Activated CD8-positive, alpha-beta memory T cell treated with anti-CD3 and anti-CD28 coated beads for 48 hours (primary cell): ENCODE data around the gene KLHL29.

Source experiments
- DNase-seq, 3 experiments: peaks; one replicate each; pipeline ENCODE4 v3.0.0-alpha.2; 2020; ENCODE audit warnings: low read depth in 2 of 3, low spot score in 2 of 3

The KLHL29 gene

DNA sequence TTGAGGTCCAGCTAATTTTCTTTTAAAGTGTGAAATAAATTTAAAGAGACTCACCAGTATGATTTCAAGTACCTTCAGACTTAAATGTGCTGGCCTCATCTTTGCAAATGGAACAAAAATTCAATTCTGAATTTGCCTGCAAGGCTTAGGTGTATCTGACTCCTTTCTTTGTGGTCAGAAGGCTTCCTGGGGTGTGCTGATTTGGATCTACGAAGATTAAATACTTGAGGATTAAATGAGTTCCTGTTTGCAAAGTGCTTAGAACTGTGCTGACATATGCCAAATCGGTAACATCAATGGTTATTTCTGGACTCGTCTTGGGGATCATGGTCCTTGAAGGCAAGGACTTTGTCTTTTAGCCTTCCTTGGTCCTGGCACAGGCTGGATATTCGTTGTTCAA is 9.7 kb downstream of the KLHL29 start:
- DNase-seq = no peak

DNA sequence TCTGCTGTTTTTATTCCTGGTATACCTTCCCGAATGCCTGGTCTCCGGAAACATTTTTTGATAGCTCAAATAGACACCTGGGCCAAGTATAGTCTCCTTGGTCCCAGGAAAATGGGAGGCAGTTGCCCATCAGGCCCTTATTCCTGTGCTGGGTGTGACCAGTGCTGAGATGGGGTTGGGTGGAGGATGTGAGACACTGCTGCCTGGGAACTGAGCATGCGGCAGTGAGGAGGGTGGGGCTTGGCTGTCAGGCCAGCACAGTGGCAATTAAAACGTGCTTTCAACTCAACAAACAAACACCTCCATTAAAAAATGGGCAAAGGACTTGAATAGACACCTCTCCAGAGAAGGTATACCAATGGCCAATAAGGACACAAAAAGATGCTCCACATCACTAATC is 12.5 kb downstream of the KLHL29 start:
- no peak for DNase-seq

DNA sequence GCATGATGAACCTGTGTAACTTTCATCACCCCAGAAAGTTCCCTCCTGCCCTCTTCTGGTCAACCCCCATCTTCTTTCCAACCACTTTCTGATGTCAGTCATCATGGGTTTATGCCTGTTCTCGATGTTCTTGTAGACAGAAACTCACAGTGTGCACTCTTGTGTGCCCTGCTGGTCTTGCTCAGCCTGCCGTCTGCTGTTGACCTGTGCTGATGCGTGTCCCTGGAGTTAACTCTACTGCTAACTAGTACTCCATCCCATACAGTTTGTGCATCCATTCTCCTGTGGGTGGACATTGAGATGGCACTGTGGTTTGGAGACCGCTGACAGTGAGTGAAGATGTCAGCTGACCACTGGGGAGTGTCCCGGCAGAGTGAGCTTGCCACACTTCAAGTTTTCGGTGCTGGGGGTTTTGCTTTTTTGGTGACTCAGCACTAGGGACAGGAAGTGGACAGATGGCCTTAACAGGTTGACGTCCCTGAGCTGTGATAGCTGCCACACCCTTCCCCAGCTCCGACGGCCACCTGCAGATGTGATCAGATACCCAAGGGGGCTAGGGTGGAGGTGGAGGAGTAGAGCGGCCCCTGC is 14.8 kb downstream of the KLHL29 start:
- DNase-seq = no peak

DNA sequence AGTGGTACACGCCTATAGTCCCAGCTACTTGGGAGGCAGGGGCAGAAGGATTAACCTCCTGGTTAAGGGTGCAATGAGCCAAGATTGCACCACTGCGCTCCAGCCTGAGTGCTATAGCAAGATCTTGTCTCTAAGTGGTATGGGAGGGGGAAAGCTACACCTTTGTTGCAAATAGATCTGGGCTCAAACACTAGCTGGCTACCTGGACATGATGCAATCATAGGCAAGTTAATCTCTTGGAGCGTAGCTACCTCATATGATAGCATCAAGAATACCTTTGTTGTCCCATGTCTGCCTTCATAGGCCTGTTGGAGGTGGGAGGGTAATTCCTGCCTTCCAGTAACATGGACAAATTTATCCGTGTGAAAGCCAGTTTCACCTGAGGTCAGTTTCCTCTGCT is 15.7 kb downstream of the KLHL29 start:
- no peak for DNase-seq

DNA sequence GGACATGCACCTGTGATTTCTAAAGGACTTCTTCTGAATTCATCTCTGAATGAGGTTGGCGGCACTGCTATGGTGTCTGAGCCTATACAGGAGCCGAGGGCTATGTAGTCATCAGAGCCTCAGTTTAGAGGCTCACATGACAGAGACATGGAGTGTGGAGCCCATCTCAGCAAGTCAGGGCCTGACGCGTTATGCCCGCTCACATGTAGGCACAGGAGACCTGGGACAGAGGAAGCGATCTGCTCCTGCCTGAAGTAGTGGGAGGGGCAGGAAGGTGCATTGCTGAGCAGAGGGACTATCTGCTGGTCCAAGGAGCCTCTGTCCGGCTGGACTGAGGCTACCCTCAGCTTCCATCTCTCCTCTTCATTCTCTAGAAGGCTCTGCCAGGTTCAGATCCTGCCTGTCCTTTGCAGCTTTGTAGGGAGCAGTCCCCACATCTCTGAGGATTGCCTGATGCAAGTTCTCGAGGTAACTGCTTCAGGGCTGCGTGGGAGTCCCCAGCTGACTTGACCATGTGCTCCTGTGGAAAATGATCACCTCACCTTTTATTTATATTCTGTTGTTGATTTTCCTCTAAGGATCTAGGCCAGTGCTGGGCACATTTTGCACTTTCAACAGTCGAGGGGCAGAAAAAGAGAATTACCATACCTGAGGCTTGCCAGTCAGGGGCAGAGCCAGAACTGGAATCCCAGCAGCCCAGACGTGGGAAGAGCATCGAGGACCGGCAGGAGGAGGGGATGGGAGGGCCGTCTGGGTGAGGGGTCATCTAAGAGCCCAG is 16.6 kb downstream of the KLHL29 start:
- DNase-seq = no peak

DNA sequence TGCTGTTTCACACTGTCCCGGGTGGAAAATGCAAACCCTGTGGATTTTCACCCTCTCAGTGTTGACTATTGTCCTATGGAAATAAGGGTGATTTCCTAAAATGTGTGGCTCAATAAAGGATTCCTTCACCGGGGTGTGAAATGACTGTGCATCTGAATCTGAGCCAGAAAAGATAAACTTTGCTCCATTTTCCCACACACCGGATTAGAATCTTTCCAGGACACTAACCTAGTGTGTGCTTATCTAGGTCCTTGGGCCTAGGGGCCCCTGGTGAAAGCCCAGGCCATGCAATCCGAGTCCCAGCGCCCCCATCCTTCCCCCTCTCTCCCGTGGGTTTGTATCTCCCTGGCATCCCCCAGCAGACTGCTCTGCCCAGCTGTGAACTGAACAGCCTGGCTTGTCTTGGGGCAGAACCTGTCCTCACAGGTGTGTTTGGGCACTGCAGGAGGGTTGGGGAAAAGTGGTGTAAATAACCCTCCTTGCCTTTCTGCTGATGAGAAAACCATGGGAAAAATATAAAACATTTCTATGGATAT is 17.3 kb downstream of the KLHL29 start:
- no peak for DNase-seq

DNA sequence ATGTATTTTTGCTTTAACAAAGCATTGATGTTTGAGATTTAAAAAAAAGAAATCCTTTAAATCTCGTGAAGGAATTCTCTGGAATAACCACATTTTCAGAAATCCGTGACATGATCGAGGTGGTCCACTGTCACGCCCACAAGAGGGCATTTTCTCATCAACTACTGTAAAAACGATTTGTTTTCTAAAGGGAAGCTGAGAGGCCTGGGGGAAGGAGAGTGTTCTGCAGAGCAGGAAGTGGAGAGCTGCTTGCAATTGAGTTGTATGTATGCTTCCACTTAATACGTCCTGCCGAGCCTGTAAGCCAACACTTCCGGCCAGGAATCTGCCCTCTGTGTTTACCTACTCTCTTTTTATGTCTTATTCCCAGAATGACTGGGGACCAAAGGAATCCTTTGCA is 19.4 kb downstream of the KLHL29 start:
- DNase-seq = no peak

DNA sequence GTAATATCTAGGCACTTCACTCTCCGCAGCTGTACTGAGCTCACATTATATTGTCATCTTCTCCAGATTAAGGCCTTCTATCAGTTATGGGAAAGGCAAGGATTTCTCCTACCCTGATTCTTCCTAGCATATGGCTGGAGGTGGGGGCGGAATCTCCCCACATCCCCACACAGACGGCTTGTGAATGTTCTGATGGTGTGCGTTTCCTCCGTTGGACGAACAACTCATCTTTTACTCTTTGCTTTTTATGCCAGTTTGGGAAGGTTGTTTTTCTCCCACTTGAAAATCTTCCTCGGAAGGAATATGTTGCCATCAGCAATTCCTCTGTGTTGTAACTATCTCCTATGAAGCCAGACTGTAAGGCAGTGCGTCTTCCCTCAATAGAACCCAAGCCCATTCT is 24.3 kb downstream of the KLHL29 start:
- DNase-seq = no peak

DNA sequence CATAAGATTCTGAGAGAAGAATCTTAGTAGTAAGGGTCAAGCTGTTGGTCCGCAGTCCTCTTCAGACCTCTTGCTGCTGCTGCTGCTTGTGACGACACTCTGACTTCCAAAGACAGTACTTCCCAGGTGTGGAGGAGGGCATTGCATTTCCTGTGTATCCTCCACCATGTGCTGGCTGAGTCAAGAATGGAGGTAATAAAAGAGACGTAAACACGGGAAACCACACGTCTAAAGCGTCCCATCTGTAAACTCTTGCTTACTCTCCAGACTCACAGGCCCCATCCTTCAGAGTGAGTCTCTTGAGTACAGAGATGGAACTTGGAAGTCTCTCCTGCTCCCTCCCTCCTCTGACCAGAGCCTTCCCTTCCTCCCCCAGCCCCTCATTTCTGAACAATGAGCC is 25.6 kb downstream of the KLHL29 start:
- no peak for DNase-seq

DNA sequence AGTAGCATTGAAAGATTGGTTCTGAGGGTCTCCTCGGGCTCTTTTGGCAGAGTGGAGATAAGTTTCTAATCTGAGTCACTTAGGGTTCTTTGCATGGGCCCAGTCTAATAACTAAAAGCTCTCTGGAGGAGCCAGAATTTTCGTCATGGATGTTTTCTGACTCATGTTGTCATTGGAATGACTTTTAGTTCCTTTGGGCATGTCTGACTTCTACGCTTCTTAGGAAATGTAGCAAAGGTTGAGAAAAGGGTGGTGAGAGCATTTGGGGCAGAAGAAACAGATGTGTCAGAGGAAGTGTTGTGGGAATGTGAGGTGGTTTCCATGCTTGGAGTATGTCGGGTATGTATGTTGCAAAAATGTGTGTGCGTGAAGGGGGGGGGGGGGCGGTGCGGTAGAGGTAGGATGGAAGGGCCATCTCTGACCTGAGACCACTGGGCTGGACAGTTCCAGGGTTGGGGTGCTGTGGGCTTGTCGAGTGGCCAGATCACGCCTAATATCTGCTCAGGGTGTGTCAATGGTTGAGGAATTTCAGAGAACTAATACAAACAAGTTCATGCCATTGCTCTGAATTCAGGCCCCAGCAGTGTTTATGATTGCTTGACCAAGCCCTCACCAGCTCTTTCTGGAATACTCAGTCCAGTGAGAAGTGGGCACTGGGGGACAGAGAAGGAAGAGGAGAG is 26.9 kb downstream of the KLHL29 start:
- no peak for DNase-seq

DNA sequence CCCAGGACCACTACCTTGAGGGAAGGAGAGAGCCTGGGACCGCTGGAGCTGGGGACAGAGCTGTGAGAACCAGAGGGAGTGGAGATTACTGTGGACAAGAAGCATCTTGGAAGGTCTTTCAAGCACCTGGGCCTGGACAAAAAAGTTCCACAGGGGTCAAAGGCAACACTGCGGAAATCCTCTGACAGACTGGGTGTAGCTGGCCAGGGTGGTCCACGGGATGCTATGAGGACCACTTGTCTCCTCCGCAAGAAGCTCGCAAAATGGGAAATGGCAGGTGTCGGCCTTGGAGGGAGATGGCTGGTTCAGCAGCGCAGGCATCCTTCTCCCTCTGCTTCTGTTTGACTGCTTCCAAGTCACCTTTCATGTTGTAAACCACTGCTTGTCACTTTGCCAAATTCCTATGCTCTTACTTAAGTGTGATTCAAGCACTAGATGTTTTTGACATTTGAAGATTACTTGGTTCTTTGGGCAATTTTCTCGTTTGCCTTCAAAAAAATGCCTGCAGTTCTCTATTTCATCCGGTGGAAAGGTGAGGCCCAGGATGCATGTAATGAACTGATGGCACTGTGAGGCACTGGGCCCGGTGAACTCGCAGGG is 27.7 kb downstream of the KLHL29 start:
- DNase-seq = no peak

DNA sequence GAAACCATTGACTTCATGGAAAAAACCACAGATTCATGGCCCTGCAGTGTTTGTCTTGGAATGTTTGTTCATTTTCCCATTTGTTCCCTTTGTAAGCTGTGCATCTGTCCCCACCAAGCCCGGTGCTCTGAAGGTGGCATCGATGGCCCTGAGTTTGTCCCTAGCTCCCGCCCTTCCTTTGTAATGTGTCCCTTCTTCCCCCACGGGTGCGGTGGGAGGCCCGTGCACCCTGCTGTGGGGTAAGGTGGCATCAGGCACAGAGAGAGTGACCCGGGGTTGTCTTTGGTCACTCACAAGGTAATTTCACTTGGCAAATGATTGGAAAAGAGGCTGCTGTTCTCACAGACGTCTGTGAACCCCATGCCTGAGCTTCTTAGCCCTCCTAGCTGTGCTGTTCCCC is 28.7 kb downstream of the KLHL29 start:
- DNase-seq = no peak

DNA sequence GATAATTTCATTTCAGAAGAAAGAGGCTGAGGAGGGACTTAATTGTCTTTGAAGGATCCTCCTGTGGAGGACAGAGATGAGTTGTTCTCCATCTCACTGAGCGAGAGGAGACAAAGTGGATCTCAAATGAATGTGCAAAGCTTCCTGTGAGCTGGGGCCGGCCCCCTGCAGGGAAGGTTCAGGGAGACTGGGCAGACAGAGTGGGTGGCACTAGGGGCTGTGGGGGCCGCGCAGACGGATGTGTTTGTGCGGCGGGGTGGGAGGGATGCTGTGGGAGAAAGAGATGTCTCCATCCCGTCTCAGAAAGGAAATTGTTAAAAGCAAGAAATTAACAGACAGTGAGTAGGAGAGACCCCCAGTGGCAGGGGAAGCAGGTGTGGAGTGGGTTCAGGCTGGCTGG is 29.1 kb downstream of the KLHL29 start:
- DNase-seq = no peak

DNA sequence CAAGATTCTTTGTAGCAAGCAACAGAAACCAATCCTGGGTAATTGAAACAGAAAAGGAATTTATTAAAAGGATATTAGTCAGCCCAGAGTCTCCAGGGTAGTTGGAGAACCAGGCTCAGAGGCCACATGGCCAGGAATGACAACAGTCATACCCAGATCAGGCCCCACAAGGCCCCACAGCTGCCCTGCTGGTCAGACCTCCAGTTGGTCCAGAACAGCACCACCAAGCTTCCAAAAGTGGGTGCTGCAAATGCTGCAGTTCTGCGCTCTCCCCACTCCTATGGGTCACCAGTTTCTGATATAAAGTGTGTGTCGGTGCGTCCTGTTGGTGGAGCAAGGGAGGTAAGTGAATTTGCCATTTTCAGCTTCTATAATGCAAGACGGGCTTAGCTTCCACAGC is 29.9 kb downstream of the KLHL29 start:
- no peak for DNase-seq

DNA sequence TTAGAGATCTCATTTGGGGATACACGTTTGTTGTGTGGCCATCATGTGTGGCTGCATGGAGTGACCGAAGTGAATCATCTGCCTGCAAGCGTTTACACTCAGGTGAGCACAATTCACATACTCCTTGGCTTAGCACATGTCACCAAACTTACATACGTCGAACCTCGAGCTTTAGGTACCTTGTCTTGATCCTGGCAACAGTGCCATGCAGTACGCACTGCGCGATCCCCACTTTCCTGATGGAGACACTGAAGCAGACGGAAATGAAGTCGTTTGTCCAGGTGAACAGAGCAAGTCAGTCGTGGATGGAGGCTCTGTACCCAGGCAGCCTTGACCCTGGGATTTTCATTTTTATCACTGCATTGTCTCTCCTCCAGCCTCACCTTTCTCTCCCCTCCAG is 32.3 kb downstream of the KLHL29 start:
- DNase-seq = no peak

DNA sequence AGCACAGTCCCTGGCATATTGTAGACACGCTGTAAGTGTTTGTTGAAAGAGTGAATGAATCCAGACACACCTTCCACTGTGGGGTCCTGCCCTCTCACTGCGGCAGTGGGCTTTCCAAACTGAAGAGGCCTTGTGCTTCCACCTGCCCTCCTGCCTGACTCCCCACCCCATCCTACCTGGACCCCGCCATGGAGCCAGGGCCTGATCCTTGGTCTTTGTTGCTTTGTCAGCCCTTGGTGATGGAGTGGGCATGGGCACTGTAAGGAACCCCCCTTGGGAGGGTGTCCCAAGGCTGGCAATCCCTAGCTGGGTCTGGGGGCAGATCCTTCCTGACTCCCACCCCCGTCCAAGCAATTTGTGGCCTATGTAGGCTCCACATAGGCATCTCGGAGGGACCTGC is 33.1 kb downstream of the KLHL29 start:
- no peak for DNase-seq

DNA sequence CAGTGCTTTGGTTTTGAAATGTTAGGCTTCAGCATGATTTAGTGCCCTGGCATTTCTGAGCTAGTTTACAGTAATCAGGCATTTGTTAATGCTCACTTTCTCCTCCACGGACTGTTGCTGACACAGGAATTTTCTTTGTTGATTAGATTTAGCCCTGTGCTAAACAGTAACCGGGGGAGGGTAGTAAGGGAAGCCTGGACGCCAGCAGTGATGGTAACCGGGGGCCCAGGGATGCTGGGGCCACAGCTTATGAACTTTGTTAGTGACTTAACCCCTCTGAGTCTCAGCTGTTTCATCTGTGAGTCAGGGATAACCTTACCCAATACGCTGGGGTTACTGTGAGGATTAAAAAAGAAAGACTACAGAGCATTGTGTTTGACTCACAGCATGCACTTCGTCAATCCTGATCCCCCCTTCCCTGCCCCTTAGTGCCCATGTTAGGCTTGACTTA is 33.5 kb downstream of the KLHL29 start:
- no peak for DNase-seq

DNA sequence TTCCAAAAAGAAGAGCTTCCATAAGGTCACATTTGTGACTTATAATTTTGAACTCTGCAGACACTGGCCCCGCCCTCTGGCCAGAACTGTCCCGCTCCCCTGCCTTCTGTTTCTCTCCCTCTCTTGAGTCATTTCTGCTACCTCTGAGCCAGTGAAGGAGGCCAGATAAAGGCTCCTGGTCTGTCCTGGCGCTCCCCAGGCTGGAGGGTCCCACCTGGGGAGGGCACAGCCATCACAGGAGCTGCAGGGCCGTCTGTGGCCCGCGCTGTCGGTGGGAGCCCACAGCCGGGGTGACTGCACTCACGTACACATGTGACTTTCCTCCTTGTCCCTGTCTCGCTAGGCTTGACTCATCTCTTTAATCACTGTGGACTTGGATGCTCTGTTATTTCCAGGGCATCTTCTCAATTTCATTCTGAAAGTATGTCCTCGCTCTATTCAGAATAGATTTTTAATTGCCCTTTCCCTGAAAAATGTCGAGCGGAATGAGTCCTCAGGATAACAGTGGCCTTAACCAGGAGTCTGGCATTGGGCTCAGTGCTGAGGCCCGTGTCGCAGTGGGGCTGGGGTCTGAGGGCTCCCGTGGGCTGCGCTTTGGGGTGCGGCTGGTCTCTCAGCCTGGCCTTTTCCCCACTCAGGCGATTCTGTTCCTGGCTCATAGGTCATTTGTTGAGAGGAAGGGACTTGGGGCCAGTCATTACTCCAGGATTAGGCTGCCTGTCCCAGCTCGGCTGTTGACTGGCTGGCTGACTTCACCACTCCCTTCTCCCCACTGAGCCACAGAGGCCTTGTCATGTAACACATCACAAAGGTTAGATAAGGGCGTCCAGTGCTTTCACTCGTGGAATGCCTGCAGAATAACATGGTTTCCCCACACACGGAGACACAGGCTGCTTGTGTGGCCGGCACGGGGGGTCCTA is 34.5 kb downstream of the KLHL29 start:
- DNase-seq = no peak

DNA sequence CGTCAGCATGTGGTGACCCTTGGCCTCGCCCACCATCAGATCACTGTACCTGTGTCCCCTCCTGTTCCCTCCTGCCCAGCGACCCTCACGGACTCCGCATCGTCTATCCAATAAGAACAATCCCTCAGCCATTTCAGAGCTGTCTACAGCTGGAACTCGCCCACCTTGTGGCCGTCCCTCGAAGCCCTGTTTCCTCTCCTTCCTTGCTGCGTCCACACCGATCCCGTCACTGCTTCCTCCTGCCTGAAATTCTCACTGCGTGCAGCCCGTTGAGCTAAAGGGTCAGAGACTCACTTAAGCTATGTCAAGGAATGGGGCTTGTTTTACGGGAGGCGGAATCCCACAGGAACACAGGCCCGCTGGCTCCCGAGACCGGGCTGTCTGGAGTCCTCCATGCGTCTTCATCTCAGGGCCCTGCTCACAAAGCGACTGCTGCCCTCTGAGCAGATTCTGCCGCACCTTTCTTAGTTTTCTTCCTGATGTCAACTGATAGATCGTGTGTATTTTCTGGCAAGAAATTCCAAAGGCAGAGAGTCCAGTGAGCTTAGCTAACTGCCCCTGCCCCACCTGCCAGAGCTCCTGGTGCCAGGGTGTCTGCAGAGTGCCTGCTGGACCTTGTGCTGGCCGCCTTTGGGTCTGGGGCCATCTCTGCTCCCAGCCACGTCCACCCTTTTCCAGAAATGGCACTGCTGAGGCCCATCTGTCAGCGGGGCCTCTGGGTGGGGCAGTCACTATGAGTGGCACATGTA is 35.3 kb downstream of the KLHL29 start:
- DNase-seq = no peak

DNA sequence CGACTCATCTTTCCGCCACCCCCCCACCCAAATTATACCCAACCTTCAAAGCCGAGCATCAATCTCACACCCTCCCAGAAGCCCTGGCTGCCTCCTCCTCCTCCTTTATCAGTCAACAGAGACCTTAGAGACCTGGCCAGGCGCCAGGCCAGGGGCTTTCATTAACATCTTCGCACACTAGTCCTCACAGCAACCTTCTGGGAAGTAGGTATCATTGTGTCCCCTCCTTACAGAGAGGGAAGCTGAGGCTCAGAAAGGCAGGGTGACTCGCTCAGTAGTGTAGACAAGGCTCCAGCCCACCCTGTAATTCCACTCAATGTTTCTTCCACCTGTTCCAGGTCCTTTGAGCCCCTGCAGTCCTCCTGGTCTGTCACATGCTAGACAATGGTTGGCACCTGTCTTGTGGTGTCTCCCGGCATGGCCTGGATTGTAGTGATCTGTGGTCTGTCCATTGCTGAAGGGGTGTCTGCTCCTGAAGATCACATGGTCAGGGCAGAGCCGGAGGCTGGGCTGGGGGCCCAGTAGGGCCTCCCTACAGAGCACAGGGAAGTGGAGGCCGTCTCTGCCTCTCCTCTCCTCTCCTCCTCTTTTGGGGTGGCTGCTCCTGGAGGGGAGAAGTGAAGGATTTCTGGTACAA is 36.0 kb downstream of the KLHL29 start:
- no peak for DNase-seq
